GM12801 (cell line): ENCODE results near the gene SOX10.

Experiments
- TF ChIP-seq, protein P1 (sequence below): IDR thresholded peaks from one replicate; pipeline ENCODE4 v1.5.1; 2011; ENCODE audit warnings: control low read depth; ENCODE audit not compliant: insufficient read length; ENCODE audit errors: extremely low read depth

SOX10 gene

DNA sequence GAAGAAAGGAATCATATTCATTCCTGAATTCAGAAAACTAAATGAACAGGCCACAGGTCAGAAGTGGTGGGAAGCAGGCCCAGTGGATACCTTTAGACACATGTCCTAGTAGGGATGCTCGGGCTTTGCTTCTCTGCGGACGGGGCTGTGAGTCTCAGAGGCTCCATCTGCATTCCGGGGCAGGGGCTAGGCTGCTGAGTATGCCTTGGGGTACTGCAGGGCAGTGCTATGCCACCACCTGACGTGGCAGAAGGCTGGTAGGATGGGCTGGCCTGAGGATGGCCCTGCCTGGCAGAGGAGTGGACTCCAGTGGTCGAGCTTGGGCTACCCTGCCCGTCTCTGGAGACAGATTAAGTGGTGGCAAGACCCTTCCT, 40.5 kb downstream of the SOX10 start:
- TF ChIP-seq, protein P1, sequence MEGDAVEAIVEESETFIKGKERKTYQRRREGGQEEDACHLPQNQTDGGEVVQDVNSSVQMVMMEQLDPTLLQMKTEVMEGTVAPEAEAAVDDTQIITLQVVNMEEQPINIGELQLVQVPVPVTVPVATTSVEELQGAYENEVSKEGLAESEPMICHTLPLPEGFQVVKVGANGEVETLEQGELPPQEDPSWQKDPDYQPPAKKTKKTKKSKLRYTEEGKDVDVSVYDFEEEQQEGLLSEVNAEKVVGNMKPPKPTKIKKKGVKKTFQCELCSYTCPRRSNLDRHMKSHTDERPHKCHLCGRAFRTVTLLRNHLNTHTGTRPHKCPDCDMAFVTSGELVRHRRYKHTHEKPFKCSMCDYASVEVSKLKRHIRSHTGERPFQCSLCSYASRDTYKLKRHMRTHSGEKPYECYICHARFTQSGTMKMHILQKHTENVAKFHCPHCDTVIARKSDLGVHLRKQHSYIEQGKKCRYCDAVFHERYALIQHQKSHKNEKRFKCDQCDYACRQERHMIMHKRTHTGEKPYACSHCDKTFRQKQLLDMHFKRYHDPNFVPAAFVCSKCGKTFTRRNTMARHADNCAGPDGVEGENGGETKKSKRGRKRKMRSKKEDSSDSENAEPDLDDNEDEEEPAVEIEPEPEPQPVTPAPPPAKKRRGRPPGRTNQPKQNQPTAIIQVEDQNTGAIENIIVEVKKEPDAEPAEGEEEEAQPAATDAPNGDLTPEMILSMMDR = no peak

DNA sequence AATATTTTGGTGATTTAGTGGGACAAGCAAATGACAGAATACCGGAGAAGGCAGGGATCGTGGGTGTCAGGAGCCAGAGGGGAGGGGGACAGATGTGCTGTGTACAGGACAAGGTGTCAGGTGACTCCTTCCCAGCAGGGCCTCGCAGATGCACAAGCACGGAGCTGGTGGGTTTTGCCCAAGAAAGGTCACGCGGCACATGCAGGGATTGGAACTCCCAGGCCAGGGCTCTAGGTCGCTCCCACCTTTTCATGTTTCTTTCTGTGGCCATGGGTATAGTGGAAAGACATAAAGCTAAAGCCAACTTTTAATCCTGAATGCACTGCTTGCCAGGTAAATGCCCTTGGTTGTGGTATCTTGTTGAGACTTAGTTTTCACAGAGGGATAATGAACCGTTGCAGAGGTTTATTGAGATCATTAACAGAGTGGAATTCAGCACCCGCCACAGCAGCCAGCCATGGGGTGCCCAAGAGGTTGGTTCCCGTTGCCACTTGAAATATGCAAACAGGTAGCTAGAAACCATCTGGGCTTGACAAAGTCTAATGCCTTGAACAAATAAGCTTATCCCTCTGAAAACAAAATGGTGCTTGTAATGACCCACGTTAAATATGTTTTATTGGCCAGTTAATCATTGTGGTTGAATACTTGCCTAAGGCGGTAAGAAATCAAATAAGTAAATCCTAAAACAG, 41.1 kb downstream of the SOX10 start:
- TF ChIP-seq, protein P1 = no peak

DNA sequence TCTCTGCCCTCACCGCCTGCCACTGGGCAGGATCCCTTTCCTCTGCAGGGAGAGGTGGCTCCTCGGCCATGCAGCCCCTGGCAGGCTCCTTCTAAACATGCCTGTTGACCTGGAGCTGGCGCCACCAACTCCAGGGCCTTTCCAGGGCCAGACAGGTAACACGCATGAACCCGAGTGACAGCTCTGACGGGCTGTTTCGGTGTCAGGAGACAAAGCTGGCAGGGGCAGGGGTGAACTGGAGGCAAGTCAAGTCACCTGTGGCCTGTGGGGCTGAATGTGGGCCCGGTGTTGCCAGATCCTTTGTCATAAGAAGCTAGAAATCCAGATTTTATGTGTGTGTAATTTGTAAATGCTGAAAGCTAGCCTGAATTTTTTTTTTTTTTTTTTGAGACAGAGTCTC, 42.2 kb downstream of the SOX10 start:
- TF ChIP-seq, protein P1 = no peak

DNA sequence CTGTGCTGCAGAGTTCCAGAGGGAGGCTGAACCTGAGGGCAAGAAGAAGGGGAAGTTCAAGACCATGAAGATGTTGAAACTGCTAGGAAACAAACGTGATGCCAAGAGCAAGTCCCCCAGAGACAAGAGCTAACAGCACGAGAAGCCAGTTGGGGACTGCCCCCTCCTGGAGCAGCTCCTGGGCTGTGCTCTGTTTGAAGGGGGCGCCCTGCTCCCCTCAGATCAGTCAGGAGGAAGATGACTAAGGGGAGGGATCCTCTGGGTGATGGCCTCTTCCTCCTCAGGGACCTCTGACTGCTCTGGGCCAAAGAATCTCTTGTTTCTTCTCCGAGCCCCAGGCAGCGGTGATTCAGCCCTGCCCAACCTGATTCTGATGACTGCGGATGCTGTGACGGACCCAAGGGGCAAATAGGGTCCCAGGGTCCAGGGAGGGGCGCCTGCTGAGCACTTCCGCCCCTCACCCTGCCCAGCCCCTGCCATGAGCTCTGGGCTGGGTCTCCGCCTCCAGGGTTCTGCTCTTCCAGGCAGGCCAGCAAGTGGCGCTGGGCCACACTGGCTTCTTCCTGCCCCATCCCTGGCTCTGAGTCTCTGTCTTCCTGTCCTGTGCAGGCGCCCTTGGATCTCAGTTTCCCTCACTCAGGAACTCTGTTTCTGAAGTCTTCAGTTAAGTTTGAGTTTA, 43.5 kb downstream of the SOX10 start:
- TF ChIP-seq, protein P1 = no peak

DNA sequence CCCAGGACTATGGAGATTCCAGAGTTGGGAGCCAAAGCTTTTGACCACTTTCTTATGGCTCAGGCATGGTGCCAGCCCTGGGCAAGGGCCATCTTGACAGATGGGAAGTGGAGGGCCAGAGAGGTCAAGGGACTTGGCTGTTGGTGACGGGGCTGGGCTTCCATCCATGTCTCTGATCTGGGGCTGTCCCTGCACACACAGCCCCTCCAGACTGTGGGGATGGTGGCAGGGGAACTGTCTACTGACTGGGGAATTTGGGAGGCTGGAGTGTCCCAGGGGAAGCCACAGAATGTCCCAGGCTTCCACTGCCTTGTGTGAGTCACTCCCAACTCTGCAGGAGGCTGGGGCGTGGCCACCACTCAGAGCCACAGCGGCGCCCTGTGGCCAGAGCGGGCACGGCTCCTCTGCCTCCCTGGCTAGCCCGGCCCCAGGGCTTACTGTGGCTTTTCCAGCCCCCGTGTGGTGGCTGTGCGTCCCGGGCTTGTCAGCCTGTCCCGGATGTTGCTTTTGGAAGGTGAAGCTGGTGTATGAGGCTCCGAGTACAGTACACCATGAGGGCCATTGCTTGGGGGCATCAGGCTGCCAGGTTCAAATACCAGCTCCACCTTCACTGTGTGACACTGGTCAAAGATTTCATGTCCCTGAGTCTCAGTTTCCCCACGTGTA, 50.5 kb downstream of the SOX10 start:
- TF ChIP-seq, protein P1 = no peak

DNA sequence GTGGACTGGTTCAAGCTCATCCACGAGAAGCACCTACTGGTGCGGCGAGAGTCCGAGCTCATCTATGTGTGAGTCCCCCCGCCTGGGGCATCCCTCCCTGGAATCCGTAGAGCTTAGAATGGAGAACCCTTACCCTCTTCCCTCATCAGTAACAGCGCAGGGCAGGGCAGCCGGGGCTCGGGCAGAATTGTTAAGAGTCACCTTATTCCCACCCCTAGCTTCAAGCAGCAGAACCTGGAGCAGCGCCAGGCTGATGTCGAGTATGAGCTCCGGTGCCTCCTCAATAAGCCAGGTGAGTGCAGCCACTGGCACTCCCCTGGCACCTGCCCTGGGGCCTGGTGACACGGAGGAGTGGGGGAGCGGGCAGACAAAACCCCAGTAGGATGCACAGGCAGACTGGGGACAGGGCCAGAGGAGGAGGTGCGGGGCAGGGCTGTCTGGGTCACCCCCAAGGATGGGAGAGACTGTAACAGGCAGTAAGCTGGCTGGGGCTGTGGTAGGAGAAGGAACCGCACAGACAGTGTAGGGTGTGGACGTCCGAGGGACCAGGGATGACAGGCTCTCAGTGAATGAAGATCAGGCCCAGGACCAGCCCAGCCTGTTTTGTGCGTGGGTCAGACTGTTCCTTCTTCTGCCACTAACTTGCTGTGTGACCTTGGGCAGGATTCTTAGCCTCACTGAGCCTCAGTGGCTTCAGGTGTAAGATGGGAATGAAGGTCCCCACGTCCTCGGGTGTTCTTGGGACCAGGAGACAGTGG, 51.4 kb downstream of the SOX10 start:
- TF ChIP-seq, protein P1 = no peak

DNA sequence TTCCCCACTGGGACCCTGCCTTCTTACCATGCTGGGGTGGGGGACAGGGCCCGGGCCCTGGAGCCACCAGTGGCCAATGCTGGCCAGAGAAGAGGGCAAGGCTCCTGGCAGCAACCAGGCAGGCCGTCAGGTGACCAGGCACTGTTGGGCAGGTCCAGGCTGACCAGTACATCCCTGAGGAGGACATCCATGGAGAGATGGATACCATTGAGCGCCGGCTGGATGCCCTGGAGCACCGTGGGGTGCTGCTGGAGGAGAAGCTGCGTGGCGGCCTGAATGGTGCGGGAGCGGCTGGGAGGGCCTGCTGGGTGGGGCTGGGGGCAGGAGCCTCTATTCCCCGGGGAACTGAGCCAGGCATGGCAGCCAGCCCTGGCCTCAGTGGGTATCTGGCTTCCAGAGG, 52.0 kb downstream of the SOX10 start:
- TF ChIP-seq, protein P1 = no peak
